Measurements from ENCODE around the gene BRD3.

GRCh38 chr9:133991214-133991921, 76.5 kb downstream of the BRD3 start:
- TF ChIP-seq CBFB (CRISPR knock-in tag; IDR thresholded peaks at IDR 0.05; ENCODE audit: low read depth) (no peak), TCF7 (CRISPR knock-in tag; IDR thresholded peaks at IDR 0.05; ENCODE audit: low read depth) (no peak)
